SK-N-SH treated with all-trans-retinoic acid at 6 μM for 48 hours (cell line): ENCODE results near the gene LPAR3.

ENCODE experiments used
- ARNTL ChIP-seq: fragments of 450-650 bp; formaldehyde crosslinking; IDR thresholded peaks from 2 replicates; pipeline ENCODE4 v1.5.0; 2020; ENCODE audit warnings: low read depth, mild to moderate bottlenecking, moderate library complexity, borderline replicate concordance
- BACH2 ChIP-seq: fragments of 250-450 bp; sonication (Bioruptor Pico); IDR thresholded peaks from 2 replicates; pipeline ENCODE4 v1.9.0; 2021; ENCODE audit warnings: mild to moderate bottlenecking, borderline replicate concordance
- CSDC2 ChIP-seq: fragments of 250-450 bp; sonication (Bioruptor Pico); IDR thresholded peaks from 2 replicates; pipeline ENCODE4 v1.5.0; 2020; ENCODE audit warnings: mild to moderate bottlenecking, moderate library complexity
- ESRRG ChIP-seq: fragments of 250-450 bp; sonication (Bioruptor Pico); IDR thresholded peaks from 2 replicates; pipeline ENCODE4 v1.6.1; 2021; ENCODE audit warnings: mild to moderate bottlenecking
- GLIS3 ChIP-seq: fragments of 250-450 bp; sonication (Bioruptor Pico); IDR thresholded peaks from 2 replicates; pipeline ENCODE4 v1.5.0; 2020; ENCODE audit warnings: mild to moderate bottlenecking, moderate library complexity
- PATZ1 ChIP-seq: fragments of 250-450 bp; sonication (Bioruptor Pico); IDR thresholded peaks from 2 replicates; pipeline ENCODE4 v1.8.0; 2020; ENCODE audit warnings: mild to moderate bottlenecking, moderate library complexity, borderline replicate concordance
- RARB ChIP-seq: fragments of 250-450 bp; sonication (Bioruptor Pico); IDR thresholded peaks from 2 replicates; pipeline ENCODE4 v1.8.0; 2021; ENCODE audit warnings: mild to moderate bottlenecking, moderate library complexity
- SNAI2 ChIP-seq: fragments of 250-450 bp; sonication (Bioruptor Pico); IDR thresholded peaks from 2 replicates; pipeline ENCODE4 v1.5.0; 2020; ENCODE audit warnings: mild to moderate bottlenecking, moderate library complexity
- ZC3H10 ChIP-seq: fragments of 250-450 bp; sonication (Bioruptor Pico); IDR thresholded peaks from 2 replicates; pipeline ENCODE4 v1.5.1; 2021; ENCODE audit warnings: mild to moderate bottlenecking, moderate library complexity
- ZFP3 ChIP-seq: fragments of 250-450 bp; sonication (Bioruptor Pico); IDR thresholded peaks from 2 replicates; pipeline ENCODE4 v1.5.0; 2020; ENCODE audit warnings: mild to moderate bottlenecking, moderate library complexity
- ZFP30 ChIP-seq: fragments of 450-650 bp; formaldehyde crosslinking; IDR thresholded peaks from 2 replicates; pipeline ENCODE4 v1.5.0; 2022; ENCODE audit warnings: mild to moderate bottlenecking, moderate library complexity
- ZNF565 ChIP-seq: fragments of 450-650 bp; formaldehyde crosslinking; conservative IDR thresholded peaks from 2 replicates; pipeline ENCODE4 v1.5.0; 2020; ENCODE audit warnings: low read depth, mild to moderate bottlenecking, moderate library complexity
- ZNF8 ChIP-seq: fragments of 450-650 bp; formaldehyde crosslinking; IDR thresholded peaks from 2 replicates; pipeline ENCODE4 v1.5.0; 2020; ENCODE audit warnings: mild to moderate bottlenecking, moderate library complexity
- TF ChIP-seq, protein P1 (sequence below): fragments of 250-450 bp; sonication (Bioruptor Pico); IDR thresholded peaks from 2 replicates; pipeline ENCODE4 v1.5.0; 2020; ENCODE audit warnings: mild to moderate bottlenecking, moderate library complexity

GRCh38 chr1:84823991-84824390 is 69.0 kb downstream of the LPAR3 start:
- TF ChIP-seq ZC3H10 (CRISPR knock-in tag) (no peak), ARNTL (CRISPR knock-in tag) (no peak), ZFP30 (CRISPR knock-in tag) (no peak), PATZ1 (CRISPR knock-in tag) (no peak), ZNF565 (CRISPR knock-in tag) (no peak), GLIS3 (CRISPR knock-in tag) (no peak), SNAI2 (CRISPR knock-in tag) (no peak), ZFP3 (CRISPR knock-in tag) (no peak), BACH2 (CRISPR knock-in tag) (no peak), CSDC2 (CRISPR knock-in tag) (no peak), RARB (no peak), ESRRG (CRISPR knock-in tag) (no peak), ZNF8 (no peak)
- TF ChIP-seq, protein P1, sequence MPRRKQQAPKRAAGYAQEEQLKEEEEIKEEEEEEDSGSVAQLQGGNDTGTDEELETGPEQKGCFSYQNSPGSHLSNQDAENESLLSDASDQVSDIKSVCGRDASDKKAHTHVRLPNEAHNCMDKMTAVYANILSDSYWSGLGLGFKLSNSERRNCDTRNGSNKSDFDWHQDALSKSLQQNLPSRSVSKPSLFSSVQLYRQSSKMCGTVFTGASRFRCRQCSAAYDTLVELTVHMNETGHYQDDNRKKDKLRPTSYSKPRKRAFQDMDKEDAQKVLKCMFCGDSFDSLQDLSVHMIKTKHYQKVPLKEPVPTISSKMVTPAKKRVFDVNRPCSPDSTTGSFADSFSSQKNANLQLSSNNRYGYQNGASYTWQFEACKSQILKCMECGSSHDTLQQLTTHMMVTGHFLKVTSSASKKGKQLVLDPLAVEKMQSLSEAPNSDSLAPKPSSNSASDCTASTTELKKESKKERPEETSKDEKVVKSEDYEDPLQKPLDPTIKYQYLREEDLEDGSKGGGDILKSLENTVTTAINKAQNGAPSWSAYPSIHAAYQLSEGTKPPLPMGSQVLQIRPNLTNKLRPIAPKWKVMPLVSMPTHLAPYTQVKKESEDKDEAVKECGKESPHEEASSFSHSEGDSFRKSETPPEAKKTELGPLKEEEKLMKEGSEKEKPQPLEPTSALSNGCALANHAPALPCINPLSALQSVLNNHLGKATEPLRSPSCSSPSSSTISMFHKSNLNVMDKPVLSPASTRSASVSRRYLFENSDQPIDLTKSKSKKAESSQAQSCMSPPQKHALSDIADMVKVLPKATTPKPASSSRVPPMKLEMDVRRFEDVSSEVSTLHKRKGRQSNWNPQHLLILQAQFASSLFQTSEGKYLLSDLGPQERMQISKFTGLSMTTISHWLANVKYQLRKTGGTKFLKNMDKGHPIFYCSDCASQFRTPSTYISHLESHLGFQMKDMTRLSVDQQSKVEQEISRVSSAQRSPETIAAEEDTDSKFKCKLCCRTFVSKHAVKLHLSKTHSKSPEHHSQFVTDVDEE (CRISPR knock-in tag) = no peak
